ENCODE measurements around the gene TWSG1.
"Not testable (repeated sequence)": the region's sequence is repeated elsewhere in the genome, so short reads cannot be mapped to it uniquely, and the experiment has no call there.

Gene TWSG1

DNA sequence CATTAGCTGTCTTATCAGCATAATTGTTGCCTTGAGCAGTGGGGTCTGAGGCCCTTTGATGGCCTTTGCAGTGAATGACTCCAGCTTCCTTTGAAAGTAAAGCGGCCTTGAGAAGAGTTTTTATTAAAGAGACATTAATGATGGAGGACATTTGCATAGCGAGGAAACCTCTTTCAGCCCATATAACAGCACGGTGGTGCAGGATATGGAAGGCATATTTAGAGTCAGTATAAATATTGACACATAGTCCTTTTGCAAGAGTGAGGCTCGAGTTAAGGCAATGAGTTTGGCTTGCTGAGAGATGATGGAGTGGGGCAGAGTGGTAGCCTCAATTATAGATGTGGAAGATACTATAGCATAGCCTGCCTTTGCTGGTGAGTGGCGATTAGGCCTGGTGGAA lies 89.7 kb downstream of the TWSG1 start:
- DNase-seq (ENCODE audit: low read depth in 2 of 2), result not testable (repeated sequence)

DNA sequence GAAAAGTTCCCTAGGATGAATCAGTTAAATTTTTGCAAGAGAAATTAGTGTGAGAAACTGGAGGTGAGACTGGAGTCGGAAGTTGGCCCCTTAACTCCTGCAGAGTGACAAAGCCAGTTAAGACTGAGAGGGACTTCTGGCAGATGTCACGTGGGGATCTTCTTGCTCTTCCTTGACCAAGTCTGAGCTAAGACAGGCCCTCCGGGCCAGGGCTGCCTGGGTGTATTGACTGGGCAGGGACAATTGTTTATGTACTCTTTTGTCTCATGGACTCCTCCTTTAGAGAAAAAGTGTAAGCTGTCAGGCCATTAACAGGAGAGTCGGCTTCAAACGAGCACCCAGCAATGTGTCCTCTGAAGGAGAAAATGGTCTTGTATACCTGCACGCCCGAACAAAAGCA lies 92.2 kb downstream of the TWSG1 start:
- DNase-seq (ENCODE audit: low read depth in 2 of 2), result no peak

DNA sequence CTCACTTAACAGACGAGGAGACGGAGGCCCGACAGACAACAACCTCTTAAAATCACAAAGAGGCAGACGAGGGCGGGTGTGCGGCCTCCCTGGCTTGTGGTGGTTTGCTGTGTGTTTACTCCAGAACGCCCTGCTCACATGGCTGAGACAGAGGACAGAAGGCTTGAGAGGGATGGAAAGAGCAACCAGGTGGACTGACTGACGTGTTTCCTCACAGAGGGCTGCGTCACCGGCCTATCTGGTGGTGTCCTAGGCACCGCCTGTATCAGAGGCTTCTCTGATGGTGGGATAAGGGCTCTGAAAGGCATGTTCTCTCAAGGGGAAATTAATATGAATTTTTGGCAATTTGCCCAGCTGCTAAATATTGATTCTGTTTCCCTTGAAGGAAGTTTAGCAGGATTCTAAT lies 93.7 kb downstream of the TWSG1 start:
- DNase-seq (ENCODE audit: low read depth in 2 of 2), result no peak

DNA sequence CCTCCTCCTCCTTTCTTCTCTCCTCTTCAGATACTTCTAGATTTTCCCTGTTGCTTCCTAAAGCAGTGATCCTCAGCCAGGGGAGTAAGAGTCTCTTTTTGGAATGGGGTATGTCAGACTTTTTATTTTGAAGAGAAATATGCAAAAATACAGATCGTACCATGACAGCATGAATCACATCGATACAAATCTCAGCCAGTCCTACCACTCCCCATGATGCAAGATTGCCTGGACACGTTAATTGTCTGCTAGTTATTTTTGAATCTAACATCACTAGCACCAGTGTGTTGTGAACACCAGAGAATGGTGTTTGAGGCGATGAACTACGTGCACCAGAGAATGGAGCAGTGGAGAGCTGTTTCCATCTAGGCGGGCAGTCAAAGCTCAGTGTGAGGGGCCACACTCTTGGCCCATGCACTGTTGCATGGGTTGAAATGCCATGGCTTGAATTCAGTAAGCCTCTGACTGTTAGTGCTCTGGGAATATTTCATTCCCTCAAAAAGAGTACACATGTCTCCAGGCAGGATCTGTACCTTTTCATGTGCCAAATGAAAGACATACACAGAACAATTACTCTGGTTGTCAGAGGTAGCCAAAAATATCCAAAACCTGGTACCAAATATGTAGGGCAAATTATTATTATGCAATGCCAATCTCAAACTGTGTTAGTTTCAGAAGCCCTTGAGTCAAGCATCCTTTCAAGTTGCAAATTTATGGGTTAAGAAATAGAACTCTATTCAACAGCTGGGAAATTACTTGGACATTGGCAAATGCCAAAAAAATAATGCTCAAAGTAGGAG lies 94.5 kb downstream of the TWSG1 start:
- DNase-seq (ENCODE audit: low read depth in 2 of 2), result no peak

DNA sequence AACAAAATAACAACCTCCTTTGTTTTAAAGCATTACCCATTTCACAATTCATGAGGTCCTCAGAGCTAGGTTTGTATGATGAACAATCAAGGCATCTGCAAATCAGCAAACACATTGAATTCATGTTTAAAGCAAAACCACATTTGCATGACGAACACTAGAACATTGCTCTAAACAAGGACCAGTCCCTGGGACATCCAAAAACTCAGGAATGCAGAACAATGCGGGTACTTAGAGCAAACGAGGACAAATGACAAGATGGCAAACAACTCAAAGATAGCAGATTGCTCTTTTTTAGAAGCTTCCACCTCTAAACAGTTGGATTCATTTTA lies 95.1 kb downstream of the TWSG1 start:
- DNase-seq (ENCODE audit: low read depth in 2 of 2), result no peak

DNA sequence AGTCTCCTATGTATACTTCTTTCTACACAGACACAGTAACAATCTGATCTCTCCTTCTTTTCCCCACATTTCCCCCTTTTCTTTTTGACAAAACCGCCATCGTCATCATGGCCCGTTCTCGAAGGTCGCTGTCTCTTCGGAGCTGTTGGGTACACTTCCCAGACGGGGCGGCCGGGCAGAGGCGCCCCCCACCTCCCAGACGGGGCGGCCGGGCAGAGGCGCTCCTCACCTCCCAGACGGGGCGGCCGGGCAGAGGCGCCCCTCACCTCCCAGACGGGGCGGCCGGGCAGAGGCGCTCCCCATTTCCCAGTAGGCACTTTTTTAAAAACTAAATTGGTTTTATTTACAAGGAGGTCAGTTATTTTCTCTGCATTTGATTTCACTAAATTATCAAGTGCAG lies 95.7 kb downstream of the TWSG1 start:
- not testable (repeated sequence) for DNase-seq (ENCODE audit: low read depth in 2 of 2)

DNA sequence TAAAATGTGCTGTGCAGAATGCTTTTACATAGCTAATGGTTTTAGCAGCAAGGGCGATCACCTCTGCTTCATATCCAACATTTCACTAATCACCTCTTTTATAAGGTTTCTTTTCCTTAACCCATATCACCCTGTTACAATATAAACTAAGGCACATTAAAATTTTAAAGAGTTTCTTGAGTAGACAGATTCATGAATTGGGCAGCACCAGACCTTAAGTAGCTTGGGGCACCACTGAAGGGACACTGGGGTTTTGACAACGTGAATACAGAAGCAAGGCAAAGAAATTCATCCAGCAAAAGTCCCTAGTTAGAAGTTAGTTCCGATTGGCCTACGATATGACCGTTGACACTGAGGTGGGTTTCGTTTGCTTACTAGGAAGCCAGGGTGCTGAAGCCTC lies 96.7 kb downstream of the TWSG1 start:
- no peak for DNase-seq (ENCODE audit: low read depth in 2 of 2)

DNA sequence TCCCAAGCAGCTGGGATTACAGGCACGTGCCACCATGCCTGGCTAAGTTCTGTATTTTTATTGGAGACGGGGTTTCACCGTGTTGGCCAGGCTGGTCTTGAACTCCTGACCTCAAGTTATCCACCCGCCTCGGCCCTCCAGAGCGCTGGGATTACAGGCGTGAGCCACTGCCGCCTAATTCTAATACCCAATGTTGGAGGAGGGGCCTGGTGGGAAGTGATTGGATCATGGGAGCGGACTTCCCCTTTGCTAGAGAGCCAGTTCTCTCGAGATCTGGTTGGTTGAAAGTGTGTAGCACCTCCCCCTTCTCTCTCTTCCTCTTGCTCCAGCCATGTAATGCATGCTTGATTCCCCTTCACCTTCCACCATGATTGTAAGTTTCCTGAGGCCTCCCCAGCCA lies 98.5 kb downstream of the TWSG1 start:
- not testable (repeated sequence) for DNase-seq (ENCODE audit: low read depth in 2 of 2)

DNA sequence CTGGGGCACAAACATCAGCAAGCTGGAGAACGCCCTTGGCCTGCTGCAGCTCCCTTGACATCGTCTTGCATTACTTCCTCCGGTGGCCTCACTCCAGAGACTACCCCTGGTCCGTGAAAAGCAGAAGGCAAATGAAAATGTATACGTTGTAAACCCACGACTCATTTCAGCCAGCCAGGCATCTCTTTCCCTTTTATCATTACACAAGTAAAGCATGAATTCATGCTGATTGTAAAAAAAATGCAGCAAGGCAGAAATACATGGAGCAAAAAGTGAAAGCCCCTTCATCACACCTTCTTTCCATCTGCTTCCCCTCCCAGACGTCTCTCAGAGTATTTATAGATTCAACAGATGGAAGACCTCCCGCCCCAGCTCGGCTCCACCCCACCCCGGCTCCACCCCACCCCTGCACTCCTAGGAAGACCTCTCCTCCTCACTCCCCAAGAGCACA lies 99.1 kb downstream of the TWSG1 start:
- DNase-seq (ENCODE audit: low read depth in 2 of 2), result no peak

DNA sequence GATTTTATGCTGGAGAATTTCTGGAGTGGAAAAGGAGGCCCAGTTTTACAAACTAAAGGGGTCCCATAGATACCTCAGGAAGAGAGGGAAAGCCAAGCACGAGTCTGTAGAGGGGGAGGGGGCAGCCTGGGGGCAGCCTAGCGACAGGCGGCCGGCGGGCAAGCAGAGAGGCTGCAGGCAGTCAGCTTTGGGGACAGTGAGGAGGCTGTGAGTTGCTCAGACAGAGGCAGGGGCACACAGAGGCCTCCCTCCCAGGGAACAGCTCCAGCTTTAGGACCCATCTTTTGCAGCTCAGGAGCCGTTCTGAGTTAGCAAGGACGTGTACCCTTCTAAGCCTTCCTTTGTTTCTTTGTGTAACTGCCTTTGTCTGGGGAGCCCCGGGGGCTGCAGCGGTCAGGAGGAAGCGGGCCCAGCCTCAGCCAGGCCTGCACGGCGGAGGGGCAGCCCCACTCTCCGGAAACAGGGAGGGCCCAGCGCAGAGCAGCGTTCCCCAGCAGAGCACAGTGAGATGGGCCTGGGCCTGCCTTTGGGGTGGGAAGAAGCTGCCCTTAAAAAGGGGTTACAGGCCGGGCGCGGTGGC lies 99.6 kb downstream of the TWSG1 start:
- no peak for DNase-seq (ENCODE audit: low read depth in 2 of 2)

DNA sequence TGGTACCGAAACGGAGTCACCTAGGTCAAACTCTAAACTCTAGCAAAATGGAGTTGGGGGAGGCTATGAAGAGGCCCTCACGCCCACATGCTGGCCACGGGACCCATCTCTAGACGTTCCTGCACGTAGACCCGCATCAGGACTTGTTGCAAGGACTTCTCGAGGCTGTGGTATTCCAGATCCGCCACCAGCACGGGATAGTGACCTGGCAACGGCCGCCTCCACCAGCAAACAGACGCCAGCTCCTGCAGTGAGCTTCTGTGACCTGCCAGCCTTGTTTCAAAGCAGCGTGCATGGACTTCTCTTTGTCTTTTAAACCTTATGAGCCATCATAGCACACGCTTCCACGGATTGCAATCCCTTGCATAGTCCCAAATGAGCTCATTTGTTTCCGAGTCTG lies 100.5 kb downstream of the TWSG1 start:
- DNase-seq (ENCODE audit: low read depth in 2 of 2), result no peak

DNA sequence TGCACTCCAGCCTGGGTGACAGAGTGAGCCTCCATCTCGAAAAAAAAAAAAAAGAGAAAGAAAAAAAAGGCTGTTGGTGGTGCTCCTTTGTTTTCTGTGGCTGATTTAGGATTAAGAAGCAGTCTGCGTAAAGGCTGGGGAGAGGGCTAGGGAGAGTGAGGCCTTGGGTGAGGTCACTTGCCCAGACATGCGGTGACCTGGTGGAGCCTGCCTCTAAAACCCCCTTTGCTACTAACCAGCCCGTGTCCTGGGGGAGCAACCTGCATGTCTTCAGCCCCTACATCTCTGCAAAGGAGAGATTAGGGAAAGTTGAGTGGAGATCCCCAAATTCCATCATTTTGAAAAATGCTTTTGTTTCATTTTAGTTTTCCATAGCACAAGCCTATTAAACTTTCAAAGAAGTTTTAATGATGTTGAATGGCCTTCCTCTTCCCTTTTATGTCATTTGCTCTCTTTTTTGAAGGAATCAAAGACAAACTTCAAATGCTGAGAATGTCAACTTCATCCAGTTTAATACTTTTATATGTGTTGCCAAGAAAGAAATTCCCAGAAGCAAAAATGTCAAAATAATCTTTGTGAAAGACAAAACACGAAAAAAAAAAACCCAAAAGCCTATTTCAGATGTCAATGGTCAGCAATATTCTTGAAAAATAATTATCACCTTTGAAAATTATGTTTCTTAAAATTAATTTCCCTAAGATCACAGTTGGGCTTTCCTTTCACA lies 101.8 kb downstream of the TWSG1 start:
- DNase-seq (ENCODE audit: low read depth in 2 of 2), result no peak

DNA sequence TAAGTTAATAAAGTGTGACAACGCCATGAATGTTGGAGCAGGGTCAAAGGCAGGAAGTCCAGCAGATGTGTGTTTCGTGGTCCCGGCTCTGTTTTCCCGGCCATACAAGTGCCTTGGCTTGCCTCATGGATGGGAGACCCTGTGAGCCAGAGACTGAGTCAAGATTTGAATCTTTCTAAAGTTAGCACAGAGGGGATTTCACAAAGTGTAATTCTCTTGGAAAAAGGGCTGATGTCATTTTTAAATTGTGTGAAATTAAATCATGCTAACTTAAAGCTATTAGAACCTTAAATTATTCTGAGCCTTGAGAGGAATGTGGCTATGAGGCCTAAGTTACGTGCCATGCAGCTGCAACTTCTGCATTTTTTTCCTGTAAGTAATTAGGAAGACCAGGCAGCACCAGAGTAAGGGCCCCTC lies 102.5 kb downstream of the TWSG1 start:
- DNase-seq (ENCODE audit: low read depth in 2 of 2), result no peak

DNA sequence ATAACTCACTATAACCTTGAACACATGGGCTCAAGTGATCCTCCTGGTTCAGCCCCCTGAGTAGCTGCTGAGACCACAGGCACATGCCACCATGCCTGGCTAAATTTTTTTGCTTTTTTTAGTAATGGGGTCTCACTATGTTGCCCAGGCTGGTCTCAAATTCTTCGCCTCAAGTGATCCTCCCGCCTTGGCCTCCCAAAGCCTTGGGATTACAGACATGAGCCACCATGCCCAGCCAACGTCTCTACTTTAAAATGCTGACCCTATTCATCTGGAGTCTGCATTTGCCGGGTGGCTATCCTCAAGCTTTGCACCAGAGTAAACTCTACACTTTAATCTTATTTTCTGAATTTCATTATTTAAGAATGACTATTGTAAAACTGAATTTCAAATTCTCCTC lies 103.1 kb downstream of the TWSG1 start:
- DNase-seq (ENCODE audit: low read depth in 2 of 2), result no peak

DNA sequence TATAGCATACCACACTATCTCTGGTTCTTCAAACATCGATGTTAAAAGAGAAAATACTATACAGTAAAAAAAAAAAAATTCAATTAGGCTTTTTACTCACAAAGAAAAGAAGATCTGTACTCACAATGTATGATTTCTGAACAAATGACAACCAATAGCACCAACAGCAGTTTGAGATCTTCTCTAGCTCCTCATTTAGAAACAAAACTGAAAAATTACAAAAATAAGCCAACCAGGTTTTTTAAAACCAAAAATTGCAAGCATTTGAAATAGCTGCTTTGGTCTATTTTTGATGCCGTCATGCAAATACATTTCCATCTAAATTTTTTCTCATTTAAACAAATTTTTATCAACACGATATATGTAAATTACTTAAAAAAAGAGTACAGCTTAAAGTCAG lies 106.5 kb downstream of the TWSG1 start:
- DNase-seq (ENCODE audit: low read depth in 2 of 2), result no peak

DNA sequence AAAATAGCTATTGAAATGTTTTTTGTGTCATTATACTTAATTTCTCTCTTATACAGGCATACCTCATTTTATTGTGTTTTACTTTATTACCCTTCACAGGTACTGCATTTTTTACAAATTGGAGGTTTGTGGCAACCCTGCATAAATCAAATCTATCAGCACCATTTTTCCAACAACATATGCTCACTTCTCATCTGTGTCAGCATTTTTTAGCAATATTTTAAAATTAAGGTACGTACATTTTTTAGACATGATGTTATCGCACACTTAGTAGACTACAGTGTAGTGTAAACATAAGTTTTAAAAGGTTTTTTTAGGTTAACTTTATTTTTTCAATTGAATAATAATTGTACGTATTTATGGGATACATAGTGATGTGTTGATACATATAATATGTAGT lies 110.0 kb downstream of the TWSG1 start:
- DNase-seq (ENCODE audit: low read depth in 2 of 2), result no peak

DNA sequence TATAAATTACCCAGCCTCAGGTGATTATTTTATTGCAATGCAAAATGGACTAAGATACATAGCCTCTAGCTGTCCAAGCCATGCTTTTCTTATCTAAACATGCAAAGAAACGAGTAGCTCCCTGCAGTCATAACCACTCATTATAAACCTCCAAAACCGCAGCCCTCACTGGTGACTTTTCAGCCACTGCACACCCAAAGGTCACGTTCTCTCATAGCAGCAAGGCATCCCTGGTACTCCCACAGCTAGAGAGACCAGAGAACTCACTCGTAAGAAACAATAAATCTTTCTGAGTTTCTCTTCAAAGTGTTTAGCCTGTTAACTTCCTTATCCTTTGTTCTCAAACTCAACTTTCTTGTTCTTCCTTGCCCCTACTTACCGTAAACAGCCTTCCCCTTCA lies 112.3 kb downstream of the TWSG1 start:
- DNase-seq (ENCODE audit: low read depth in 2 of 2), result no peak

DNA sequence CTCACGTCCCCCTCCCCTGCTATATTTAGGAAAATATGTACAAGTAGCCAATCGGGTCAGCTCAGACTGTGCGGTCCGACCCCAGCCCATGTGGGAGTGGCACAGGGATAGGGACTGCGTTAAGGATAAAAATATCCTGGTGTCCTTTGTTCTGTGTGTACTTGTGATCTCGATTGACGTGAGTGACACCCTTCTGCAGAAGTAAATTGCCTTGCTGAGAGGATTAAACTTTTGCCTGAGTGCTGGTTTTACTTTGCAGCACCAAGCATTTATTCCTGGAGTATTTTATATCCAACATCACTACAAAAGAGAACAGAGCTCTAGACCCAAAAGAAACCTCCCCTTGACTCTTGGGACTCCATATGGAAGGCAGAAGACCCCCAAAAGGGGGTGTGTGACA lies 112.8 kb downstream of the TWSG1 start:
- no peak for DNase-seq (ENCODE audit: low read depth in 2 of 2)

DNA sequence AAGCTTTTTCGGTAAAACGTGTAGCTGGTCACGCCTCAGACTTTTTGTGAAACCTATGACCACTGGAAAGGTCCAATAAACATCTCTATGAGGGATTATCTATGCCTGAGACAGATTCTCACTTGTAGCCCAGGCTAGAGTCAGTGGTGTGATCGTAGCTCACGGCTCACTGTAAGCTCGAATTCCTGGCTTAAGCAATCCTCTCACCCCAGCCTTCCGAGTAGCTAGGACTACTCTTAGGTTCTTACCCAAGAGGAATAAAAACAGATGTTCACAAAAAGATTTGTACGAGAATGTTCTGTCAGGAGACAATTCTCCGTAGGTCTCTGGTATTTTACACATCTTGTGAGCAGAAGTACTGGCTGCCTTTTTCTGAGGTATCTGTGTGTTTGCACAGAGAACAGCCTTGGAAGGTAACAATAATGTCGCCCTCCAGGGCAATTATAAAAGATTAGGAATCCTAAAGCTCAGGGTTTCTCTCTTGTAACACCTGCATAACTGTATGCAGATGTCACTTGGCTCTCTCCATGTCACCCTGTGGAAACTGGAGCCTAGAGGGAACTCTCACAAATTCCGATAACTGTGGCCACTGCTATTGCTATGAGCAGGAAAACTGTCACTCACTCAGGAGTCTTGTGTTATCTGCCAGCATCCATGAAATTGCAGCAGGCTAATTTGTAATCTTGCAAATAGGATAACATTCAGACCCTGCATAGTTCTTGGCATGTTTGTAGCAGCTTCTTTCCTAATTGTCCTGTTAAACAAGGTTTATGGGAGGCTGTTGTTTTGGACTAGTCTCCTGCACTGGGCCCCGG lies 115.2 kb downstream of the TWSG1 start:
- no peak for DNase-seq (ENCODE audit: low read depth in 2 of 2)

DNA sequence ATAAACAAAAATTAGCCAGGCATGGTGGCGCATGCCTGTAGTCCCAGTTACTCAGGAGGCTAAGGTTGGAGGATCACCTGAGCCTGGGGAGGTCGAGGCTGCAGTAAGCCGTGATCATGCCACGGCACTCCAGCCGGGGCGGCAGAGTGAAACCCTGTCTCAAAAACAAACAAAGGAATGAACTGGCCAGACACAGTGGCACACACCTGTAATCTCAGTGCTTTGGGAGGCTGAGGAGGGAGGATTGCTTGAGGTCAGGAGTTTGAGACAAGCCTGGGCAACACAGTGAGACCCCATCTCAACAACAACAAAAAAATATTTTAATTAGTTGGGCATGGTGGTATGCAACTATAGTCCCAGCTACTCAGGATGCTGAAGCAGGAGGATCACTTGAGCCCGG lies 116.3 kb downstream of the TWSG1 start:
- DNase-seq (ENCODE audit: low read depth in 2 of 2), result not testable (repeated sequence)
